ENCODE data around the gene MED27.

- TF ChIP-seq CTCF (IDR thresholded peaks at IDR 0.05; ENCODE audit: borderline replicate concordance, extremely low read depth, low read length, poor library complexity, severe bottlenecking) (no peak), EZH2 (IDR thresholded peaks at IDR 0.05; ENCODE audit: borderline replicate concordance, low read depth, low read length, severe bottlenecking) (no peak)
Observed at GRCh38 chr9:132036521-132036920, 43.1 kb downstream of the MED27 start.

Data from DND-41 (cell line).